Lung (tissue), 12 donors: ENCODE measurements around the gene SIGLEC14. TPM values are rescaled to one million over a fixed set of nuclear protein-coding genes. Genes with fewer than 3 reads are reported as not detected.

Experiments used
- ATAC-seq: fragments of 200-7000 bp; cut with Tn5 transposase; one replicate; pipeline ENCODE4 v1.9.1; 2020; ENCODE audit warnings: moderate number of reproducible peaks; ENCODE audit not compliant: insufficient read depth, low FRiP score
- DNase-seq, 3 donors: peaks; one replicate each; pipeline ENCODE4 v3.0.0-alpha.2; 2013 to 2017
- H3K27ac ChIP-seq, 2 donors: one replicate each; pipeline ENCODE4 v1.5.1; 2013; ENCODE audit warnings: mild to moderate bottlenecking in 2 of 2, moderate library complexity in 2 of 2, control low read depth in 1 of 2, inconsistent platforms in 1 of 2, low read depth in 1 of 2, low read length in 1 of 2
- H3K27me3 ChIP-seq, 3 donors: one replicate each; pipeline ENCODE4 v1.5.1; 2013; ENCODE audit warnings: low read length in 2 of 3; ENCODE audit not compliant: control insufficient read depth in 3 of 3, insufficient read depth in 3 of 3
- H3K36me3 ChIP-seq, 4 donors: one replicate each; pipeline ENCODE4 v1.5.1; 2013; ENCODE audit warnings: low read length in 4 of 4, mild to moderate bottlenecking in 1 of 4, moderate library complexity in 1 of 4; ENCODE audit not compliant: control insufficient read depth in 4 of 4, insufficient read depth in 4 of 4
- H3K4me1 ChIP-seq, 5 donors: one replicate each; pipeline ENCODE4 v1.5.1; 2013; ENCODE audit warnings: low read length in 5 of 5, mild to moderate bottlenecking in 2 of 5, moderate library complexity in 1 of 5; ENCODE audit not compliant: control insufficient read depth in 5 of 5, insufficient read depth in 5 of 5
- H3K4me3 ChIP-seq: one replicate; pipeline ENCODE4 v1.5.1; 2013; ENCODE audit warnings: mild to moderate bottlenecking, control low read depth, moderate library complexity
- H3K9ac ChIP-seq, 2 donors: one replicate each; pipeline ENCODE4 v1.5.1; 2013; ENCODE audit warnings: low read length in 2 of 2, control low read depth in 1 of 2; ENCODE audit not compliant: insufficient read depth in 1 of 2
- H3K9me3 ChIP-seq, 4 donors: one replicate each; pipeline ENCODE4 v1.5.1; 2013; ENCODE audit warnings: low read length in 3 of 4, mild to moderate bottlenecking in 1 of 4, moderate library complexity in 1 of 4; ENCODE audit not compliant: control insufficient read depth in 4 of 4, insufficient read depth in 3 of 4
- CTCF ChIP-seq: IDR thresholded peaks from 2 replicates; pipeline ENCODE4 v1.5.1; 2012; ENCODE audit warnings: mild to moderate bottlenecking; ENCODE audit errors: control extremely low read depth, extremely low read depth
- WGBS, 2 donors: extraction: QIAGEN DNeasy Blood & Tissue Kit; methylation state at CpG; one replicate each; pipeline ENCODE4 v1.1.7; 2013; 5-methylcytosine and 5-hydroxymethylcytosine counted together
- polyA plus RNA-seq, 2 donors: library from polyadenylated mRNA; stranded (reverse); fragments of 200-250 nt; gene quantifications; one replicate each; pipeline ENCODE4 v1.2.1, GENCODE V29; 2013
- total RNA-seq, 2 donors: library from RNA; depleted of rRNA in 1 of 2; stranded (reverse); fragments of >200 nt in 1 of 2; gene quantifications; one replicate each; pipeline ENCODE4 v1.2.1, GENCODE V29; 2014 to 2021
- donor health status: control.
- donor health status: control.
- donor health status: Bipolar disorder and iron deficiency.
- donor health status: healthy.
- donor health status: DM: yes; HTN: yes; CAD: no.

Gene SIGLEC14
- total and polyA plus RNA-seq, 4 donors: 2.7 to 101 (median 24.6) TPM

DNA sequence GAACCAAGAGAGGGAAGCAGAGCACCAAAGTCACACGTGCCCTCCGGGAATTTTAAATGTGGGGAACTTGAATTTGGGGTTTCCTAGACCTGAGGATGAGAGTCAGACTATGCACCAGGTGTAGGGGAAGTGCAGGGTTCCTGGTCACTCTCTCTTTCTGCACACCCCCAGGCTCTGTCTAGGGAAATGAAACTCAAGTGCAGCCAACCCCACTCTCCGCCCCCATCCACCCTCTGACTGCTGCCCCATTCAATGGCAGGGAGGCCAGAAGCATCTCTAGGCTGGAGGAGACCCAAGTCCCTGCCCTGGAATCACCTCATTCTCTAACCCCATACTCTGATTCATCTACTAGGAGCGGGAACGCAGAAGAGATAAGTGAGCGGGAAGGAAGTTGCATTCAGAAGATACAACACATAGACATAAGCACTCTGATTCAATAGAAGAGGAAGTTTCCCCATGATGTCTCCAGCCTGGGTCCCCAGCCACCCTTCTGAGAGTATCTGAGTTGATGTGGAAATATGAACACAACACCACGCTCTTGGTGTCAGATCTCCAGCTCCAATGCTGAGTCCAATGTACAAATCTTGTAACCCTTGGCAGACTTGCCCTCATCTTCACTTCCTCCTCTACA, 4.7 kb upstream of the SIGLEC14 start:
- H3K9ac ChIP-seq: no peak overlapping the region
- H3K9me3 ChIP-seq: peaks cover 0 to 2% (median 0%) of the 10 kb centered on the region in 4 donors
- no peaks in the 10 kb centered on the region for H3K27me3 ChIP-seq
- H3K4me3 ChIP-seq: no peak overlapping the region
- 48 to 63% methylated on average over 7 of the region's 7 CpGs for WGBS, 2 donors
- TF ChIP-seq CTCF: no peak
- H3K36me3 ChIP-seq: no peaks in the 10 kb centered on the region
- DNase-seq: peak in 1 of 3 donors; percentile 8
- ATAC-seq: peak; percentile 69
- H3K27ac ChIP-seq: peak overlapping the region in 1 of 2 donors; percentile 68
- H3K4me1 ChIP-seq: peaks cover 0 to 1% (median 0%) of the 10 kb centered on the region in 5 donors

DNA sequence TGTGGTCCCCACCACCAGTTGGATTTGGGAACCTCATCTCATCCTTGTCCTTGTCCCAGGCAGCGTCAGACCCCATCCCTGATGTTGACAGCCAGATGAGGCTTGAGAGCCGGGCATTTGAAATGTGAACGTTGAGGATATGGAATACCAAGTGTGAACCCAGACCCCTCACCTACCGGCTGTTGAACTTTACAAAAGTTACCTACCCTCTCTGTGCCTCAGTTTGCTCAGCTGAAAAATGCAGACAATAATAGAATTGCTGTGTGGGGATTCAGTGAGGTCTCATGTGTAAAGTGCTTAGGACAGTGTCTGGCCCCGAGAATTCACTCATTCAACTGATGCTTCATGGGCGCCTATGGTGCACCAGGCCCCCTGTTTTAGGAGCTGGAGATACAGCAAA, 693 bp upstream of the SIGLEC14 start:
- H3K27me3 ChIP-seq: no peaks in the 10 kb centered on the region
- no peak overlapping the region for H3K27ac ChIP-seq
- peaks cover 0 to 2% (median 0%) of the 10 kb centered on the region in 4 donors for H3K9me3 ChIP-seq
- peaks cover 0 to 1% (median 0%) of the 10 kb centered on the region in 5 donors for H3K4me1 ChIP-seq
- DNase-seq: no peak
- H3K9ac ChIP-seq: no peak overlapping the region
- no peak for TF ChIP-seq CTCF
- no peaks in the 10 kb centered on the region for H3K36me3 ChIP-seq
- WGBS, 2 donors: 88 to 94% methylated on average over 6 of the region's 6 CpGs
- no peak for ATAC-seq
- no peak overlapping the region for H3K4me3 ChIP-seq

- no peak for TF ChIP-seq CTCF
- Histone ChIP-seq H3K36me3 (no peaks in the 10 kb centered on the region), H3K27ac (no peak overlapping the region), H3K9ac (no peak overlapping the region), H3K9me3 (peaks cover 0 to 2% (median 0%) of the 10 kb centered on the region in 4 donors), H3K4me1 (no peaks in the 10 kb centered on the region), H3K27me3 (no peaks in the 10 kb centered on the region), H3K4me3 (no peak overlapping the region)
- 42 to 43% methylated on average over 11 of the region's 11 CpGs for WGBS, 2 donors
- no peak for ATAC-seq
- DNase-seq: no peak
Observed at GRCh38 chr19:51644636-51645271, 1.9 kb downstream of the SIGLEC14 start.
